IMR-90 (cell line): ENCODE measurements around the gene TMA7. TPM values are rescaled to one million over a fixed set of nuclear protein-coding genes. Genes with fewer than 3 reads are reported as not detected.

Experiments
- ATAC-seq: fragments of 200-7000 bp; cut with Tn5 transposase; 2 replicates; pipeline ENCODE4 v1.9.1; 2020; ENCODE audit warnings: low read depth, mild to moderate bottlenecking, moderate library complexity
- BruUV-seq: library from RNA; stranded (reverse); fragments of 400-500 nt; replicated peaks from 2 replicates; lab custom pipeline; 2021; lab: Mats Ljungman, UMichigan
- CTCF ChIA-PET: fragments of 300-600 bp; formaldehyde crosslinking; extraction: SDS; loops from one replicate; lab custom pipeline; 2021; ENCODE audit warnings: antibody characterized with exemption; lab: Yijun Ruan, JAX
- POLR2A ChIA-PET: fragments of 300-600 bp; sonication (Branson Sonifier 250); formaldehyde crosslinking; loops from one replicate; lab custom pipeline; 2022; ENCODE audit warnings: antibody characterized with exemption; ENCODE audit not compliant: unreplicated experiment; lab: Charles Lee
- DNase-seq: peaks from one replicate; pipeline ENCODE4 v3.0.0; 2013
- H2AFZ ChIP-seq: replicated peaks from 2 replicates; pipeline ENCODE3; 2013; ENCODE audit warnings: low read length, mild to moderate bottlenecking; ENCODE audit not compliant: poor library complexity
- H2AK5ac ChIP-seq: 2 replicates; pipeline ENCODE4 v1.6.1; 2013; ENCODE audit warnings: low read depth, low read length, inconsistent platforms
- H2AK9ac ChIP-seq: replicated peaks from 2 replicates; pipeline ENCODE3; 2013; ENCODE audit warnings: mild to moderate bottlenecking, low read depth, low read length, moderate library complexity; ENCODE audit not compliant: poor library complexity
- H2BK120ac ChIP-seq: 2 replicates; pipeline ENCODE4 v1.6.1; 2013; ENCODE audit warnings: low read depth, low read length, inconsistent platforms
- H2BK15ac ChIP-seq: 3 replicates; pipeline ENCODE4 v1.6.1; 2013; ENCODE audit warnings: low read depth, low read length, inconsistent platforms
- H2BK20ac ChIP-seq: 2 replicates; pipeline ENCODE4 v1.6.1; 2013; ENCODE audit warnings: low read depth, mild to moderate bottlenecking, inconsistent platforms, low read length, moderate library complexity
- H2BK5ac ChIP-seq: 2 replicates; pipeline ENCODE4 v1.6.1; 2013; ENCODE audit warnings: mild to moderate bottlenecking, low read depth, low read length, inconsistent platforms; ENCODE audit not compliant: poor library complexity, severe bottlenecking
- H3K14ac ChIP-seq: replicated peaks from 2 replicates; pipeline ENCODE4 v1.6.1; 2013; ENCODE audit warnings: low read depth, low read length, inconsistent platforms
- H3K18ac ChIP-seq: 2 replicates; pipeline ENCODE4 v1.6.1; 2013; ENCODE audit warnings: low read depth, low read length, control low read depth
- H3K23ac ChIP-seq: 2 replicates; pipeline ENCODE4 v1.6.1; 2013; ENCODE audit warnings: low read depth, low read length, inconsistent platforms
- H3K27ac ChIP-seq: 2 replicates; pipeline ENCODE4 v1.5.1; 2013; ENCODE audit warnings: mild to moderate bottlenecking, control low read depth, low read length; ENCODE audit not compliant: insufficient read depth
- H3K27me3 ChIP-seq: 2 replicates; pipeline ENCODE4 v1.6.1; 2013; ENCODE audit warnings: low read length; ENCODE audit not compliant: control insufficient read depth, insufficient read depth
- H3K36me3 ChIP-seq: 2 replicates; pipeline ENCODE4 v1.6.1; 2013; ENCODE audit warnings: low read length, mixed read lengths; ENCODE audit not compliant: control insufficient read depth, insufficient read depth
- H3K4ac ChIP-seq: 2 replicates; pipeline ENCODE4 v1.6.1; 2013; ENCODE audit warnings: low read depth, low read length, inconsistent platforms
- H3K4me1 ChIP-seq: 2 replicates; pipeline ENCODE4 v1.6.1; 2013; ENCODE audit warnings: low read length, mixed read lengths; ENCODE audit not compliant: control insufficient read depth, insufficient read depth
- H3K4me2 ChIP-seq: 2 replicates; pipeline ENCODE4 v1.6.1; 2013; ENCODE audit warnings: low read depth, mild to moderate bottlenecking, control low read depth, low read length, moderate library complexity
- H3K4me3 ChIP-seq: 2 replicates; pipeline ENCODE4 v1.5.1; 2013; ENCODE audit warnings: low read depth, mild to moderate bottlenecking, control low read depth, low read length, moderate library complexity; ENCODE audit not compliant: insufficient read depth
- H3K56ac ChIP-seq: 2 replicates; pipeline ENCODE4 v1.6.1; 2013; ENCODE audit warnings: low read length, inconsistent platforms; ENCODE audit not compliant: insufficient read depth; ENCODE audit errors: extremely low read depth
- H3K79me1 ChIP-seq, 2 experiments: 2 replicates each; pipeline ENCODE4 v1.6.1; 2013; ENCODE audit warnings: low read length in 2 of 2, inconsistent platforms in 1 of 2, low read depth in 1 of 2
- H3K9ac ChIP-seq: 2 replicates; pipeline ENCODE4 v1.6.1; 2013; ENCODE audit warnings: low read depth, low read length, control low read depth
- H3K9me1 ChIP-seq: 2 replicates; pipeline ENCODE4 v1.6.1; 2013; ENCODE audit warnings: low read length, inconsistent platforms; ENCODE audit not compliant: insufficient read depth
- H3K9me3 ChIP-seq: 2 replicates; pipeline ENCODE4 v1.6.1; 2013; ENCODE audit warnings: low read length; ENCODE audit not compliant: control insufficient read depth, insufficient read depth
- H4K20me1 ChIP-seq: 2 replicates; pipeline ENCODE4 v1.6.1; 2013; ENCODE audit warnings: low read length, inconsistent platforms; ENCODE audit not compliant: insufficient read depth
- H4K5ac ChIP-seq: 2 replicates; pipeline ENCODE4 v1.6.1; 2013; ENCODE audit warnings: mild to moderate bottlenecking, low read depth, low read length, control low read depth
- H4K8ac ChIP-seq, 2 experiments: 2 replicates each; pipeline ENCODE4 v1.6.1; 2013; ENCODE audit warnings: low read depth in 2 of 2, low read length in 2 of 2, control low read depth in 1 of 2, inconsistent platforms in 1 of 2
- H4K91ac ChIP-seq: 2 replicates; pipeline ENCODE4 v1.6.1; 2013; ENCODE audit warnings: low read depth, low read length, inconsistent platforms; ENCODE audit not compliant: insufficient read depth
- BHLHE40 ChIP-seq: fragments of 150-350 bp; IDR thresholded peaks from 2 replicates; pipeline ENCODE4 v1.6.1; 2016; ENCODE audit warnings: mild to moderate bottlenecking, low read depth, low read length
- CEBPB ChIP-seq: IDR thresholded peaks from 2 replicates; pipeline ENCODE4 v1.6.1; 2012; ENCODE audit warnings: low read depth, low read length, improper control_type of control experiment
- CHD1 ChIP-seq: IDR thresholded peaks from 2 replicates; pipeline ENCODE4 v1.6.1; 2012; ENCODE audit warnings: low read depth, low read length, improper control_type of control experiment
- FOS ChIP-seq: fragments of 150-350 bp; IDR thresholded peaks from 2 replicates; pipeline ENCODE4 v1.6.1; 2016; ENCODE audit warnings: low read depth, low read length
- MAFK ChIP-seq: IDR thresholded peaks from 2 replicates; pipeline ENCODE4 v1.6.1; 2012; ENCODE audit warnings: low read depth, low read length, improper control_type of control experiment
- MXI1 ChIP-seq: IDR thresholded peaks from 2 replicates; pipeline ENCODE4 v1.6.1; 2012; ENCODE audit warnings: low read depth, mild to moderate bottlenecking, low read length, moderate library complexity, borderline replicate concordance
- NFE2L2 ChIP-seq: fragments of 150-350 bp; IDR thresholded peaks from 2 replicates; pipeline ENCODE4 v1.6.1; 2016; ENCODE audit warnings: low read depth, mild to moderate bottlenecking, low read length
- POLR2A ChIP-seq: IDR thresholded peaks from 2 replicates; pipeline ENCODE4 v1.6.1; 2012; ENCODE audit warnings: mild to moderate bottlenecking, low read depth, low read length
- RAD21 ChIP-seq: IDR thresholded peaks from 2 replicates; pipeline ENCODE4 v1.6.1; 2012; ENCODE audit warnings: low read length, improper control_type of control experiment
- RFX5 ChIP-seq: IDR thresholded peaks from 2 replicates; pipeline ENCODE4 v1.8.0; 2012; ENCODE audit warnings: low read depth, mild to moderate bottlenecking, low read length, moderate library complexity
- SMC3 ChIP-seq: fragments of 150-350 bp; IDR thresholded peaks from 2 replicates; pipeline ENCODE4 v1.6.1; 2016; ENCODE audit warnings: low read depth, mild to moderate bottlenecking, antibody characterized with exemption, low read length, moderate library complexity
- WGBS, 2 experiments: methylation state at CpG; one replicate each; pipeline versions ENCODE4 v1.1.5 to v1.1.7; 2013; ENCODE audit warnings: missing lambda C conversion rate in 2 of 2; ENCODE audit not compliant: insufficient read length in 1 of 2; ENCODE audit errors: extremely low coverage in 2 of 2; 5-methylcytosine and 5-hydroxymethylcytosine counted together
- dilution Hi-C: fragments of 300-500 bp; cut with HindIII; formaldehyde crosslinking; loops from one replicate; pipeline ENCODE4 v1.14.3; 2018; ENCODE audit warnings: low sequenced_read_pairs; ENCODE audit not compliant: unreplicated experiment
- in situ Hi-C: fragments of 300-500 bp; cut with MboI; formaldehyde crosslinking; loops from 3 replicates; pipeline ENCODE4 v1.14.3; 2019; ENCODE audit warnings: low sequenced_read_pairs, inconsistent platforms, mixed read lengths
- intact Hi-C: fragments of 100-400 bp; cut with micrococcal nuclease; formaldehyde crosslinking; loops from 2 replicates; pipeline ENCODE4 v1.10.0; 2022
- polyA plus RNA-seq, 3 experiments: library from polyadenylated mRNA; depleted of rRNA; stranded (reverse); fragments of >200 nt; gene quantifications; 2 replicates each; pipeline ENCODE4 v1.2.3, GENCODE V29; 2012; ENCODE audit warnings: low replicate concordance in 1 of 3
- total RNA-seq: library from RNA; depleted of rRNA; stranded (reverse); fragments of >200 nt; gene quantifications from 2 replicates; pipeline ENCODE4 v1.2.3, GENCODE V29; 2012
- TF ChIP-seq, protein P1 (sequence below): conservative IDR thresholded peaks from 2 replicates; pipeline ENCODE4 v1.5.1; 2012; ENCODE audit warnings: mild to moderate bottlenecking, low read depth, low read length, improper control_type of control experiment
- TF ChIP-seq, protein P2 (sequence below): fragments of 150-350 bp; IDR thresholded peaks from 2 replicates; pipeline ENCODE4 v1.6.1; 2017; ENCODE audit warnings: mild to moderate bottlenecking, antibody characterized with exemption, low read length, low read depth
- TF ChIP-seq, protein P3 (sequence below): fragments of 150-350 bp; IDR thresholded peaks from 2 replicates; pipeline ENCODE4 v1.6.1; 2016; ENCODE audit warnings: low read depth, mild to moderate bottlenecking, low read length, moderate library complexity, borderline replicate concordance

The TMA7 gene
- total and polyA plus RNA-seq, 2 of the 4 experiments (the other 2 are of a cell fraction) = 81.9 to 240 TPM

DNA sequence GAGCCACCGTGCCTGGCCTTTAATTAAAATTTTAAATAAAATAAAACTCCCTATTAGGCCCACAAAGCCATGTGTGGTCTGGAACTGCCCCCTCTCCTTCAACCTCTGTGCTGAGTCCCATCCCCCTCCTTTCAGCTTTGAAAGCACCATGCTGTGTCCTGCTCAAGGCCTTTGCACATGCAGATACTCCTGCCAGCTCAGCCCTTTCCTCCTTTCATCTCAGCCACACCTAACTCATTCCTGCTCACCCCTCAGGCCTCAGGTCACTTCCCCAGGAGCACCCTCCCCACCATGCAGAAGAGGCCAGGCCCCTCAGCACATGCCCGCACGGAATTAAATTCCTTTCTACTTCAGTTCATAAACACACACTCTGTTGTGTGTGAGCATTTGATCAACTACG lies 34.6 kb downstream of the TMA7 start:
- Histone ChIP-seq H2BK120ac (no peak overlapping the region), H3K14ac (no peak overlapping the region), H3K4me3 (no peak overlapping the region), H3K18ac (no peak overlapping the region), H2AFZ (no peak overlapping the region), H3K79me1 (peaks cover 4 to 36% of the 10 kb centered on the region in 2 experiments), H3K9ac (no peak overlapping the region), H3K4me1 (peaks cover 6% of the 10 kb centered on the region), H3K4ac (no peak overlapping the region), H3K36me3 (peaks cover 12% of the 10 kb centered on the region), H4K8ac (no peak overlapping the region), H3K27me3 (no peaks in the 10 kb centered on the region), H3K56ac (no peak overlapping the region), H2BK5ac (no peak overlapping the region), H3K9me1 (peaks cover 10% of the 10 kb centered on the region; the same call in 1 of the 2 replicates), H2AK5ac (no peak overlapping the region), H3K4me2 (no peak overlapping the region), H4K20me1 (no peaks in the 10 kb centered on the region; the same call in 1 of the 2 replicates), H2BK15ac (no peak overlapping the region), H2AK9ac (no peak overlapping the region), H3K9me3 (no peaks in the 10 kb centered on the region), H3K23ac (no peak overlapping the region), H2BK20ac (no peak overlapping the region), H4K5ac (no peak overlapping the region), H3K27ac (no peak overlapping the region), H4K91ac (no peak overlapping the region)
- ATAC-seq (no peak), DNase-seq (no peak)
- in situ Hi-C loops (no loop called here), dilution Hi-C loops (no loop called here), intact Hi-C loops (no loop called here)
- TF ChIP-seq FOS (no peak), SMC3 (no peak), NFE2L2 (no peak), CEBPB (no peak), POLR2A (no peak), MAFK (no peak), RFX5 (no peak), MXI1 (no peak), CHD1 (no peak), RAD21 (no peak), BHLHE40 (no peak)
- TF ChIP-seq, protein P1, sequence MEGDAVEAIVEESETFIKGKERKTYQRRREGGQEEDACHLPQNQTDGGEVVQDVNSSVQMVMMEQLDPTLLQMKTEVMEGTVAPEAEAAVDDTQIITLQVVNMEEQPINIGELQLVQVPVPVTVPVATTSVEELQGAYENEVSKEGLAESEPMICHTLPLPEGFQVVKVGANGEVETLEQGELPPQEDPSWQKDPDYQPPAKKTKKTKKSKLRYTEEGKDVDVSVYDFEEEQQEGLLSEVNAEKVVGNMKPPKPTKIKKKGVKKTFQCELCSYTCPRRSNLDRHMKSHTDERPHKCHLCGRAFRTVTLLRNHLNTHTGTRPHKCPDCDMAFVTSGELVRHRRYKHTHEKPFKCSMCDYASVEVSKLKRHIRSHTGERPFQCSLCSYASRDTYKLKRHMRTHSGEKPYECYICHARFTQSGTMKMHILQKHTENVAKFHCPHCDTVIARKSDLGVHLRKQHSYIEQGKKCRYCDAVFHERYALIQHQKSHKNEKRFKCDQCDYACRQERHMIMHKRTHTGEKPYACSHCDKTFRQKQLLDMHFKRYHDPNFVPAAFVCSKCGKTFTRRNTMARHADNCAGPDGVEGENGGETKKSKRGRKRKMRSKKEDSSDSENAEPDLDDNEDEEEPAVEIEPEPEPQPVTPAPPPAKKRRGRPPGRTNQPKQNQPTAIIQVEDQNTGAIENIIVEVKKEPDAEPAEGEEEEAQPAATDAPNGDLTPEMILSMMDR = no peak
- TF ChIP-seq, protein P2, sequence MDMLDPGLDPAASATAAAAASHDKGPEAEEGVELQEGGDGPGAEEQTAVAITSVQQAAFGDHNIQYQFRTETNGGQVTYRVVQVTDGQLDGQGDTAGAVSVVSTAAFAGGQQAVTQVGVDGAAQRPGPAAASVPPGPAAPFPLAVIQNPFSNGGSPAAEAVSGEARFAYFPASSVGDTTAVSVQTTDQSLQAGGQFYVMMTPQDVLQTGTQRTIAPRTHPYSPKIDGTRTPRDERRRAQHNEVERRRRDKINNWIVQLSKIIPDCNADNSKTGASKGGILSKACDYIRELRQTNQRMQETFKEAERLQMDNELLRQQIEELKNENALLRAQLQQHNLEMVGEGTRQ = no peak
- TF ChIP-seq, protein P3, sequence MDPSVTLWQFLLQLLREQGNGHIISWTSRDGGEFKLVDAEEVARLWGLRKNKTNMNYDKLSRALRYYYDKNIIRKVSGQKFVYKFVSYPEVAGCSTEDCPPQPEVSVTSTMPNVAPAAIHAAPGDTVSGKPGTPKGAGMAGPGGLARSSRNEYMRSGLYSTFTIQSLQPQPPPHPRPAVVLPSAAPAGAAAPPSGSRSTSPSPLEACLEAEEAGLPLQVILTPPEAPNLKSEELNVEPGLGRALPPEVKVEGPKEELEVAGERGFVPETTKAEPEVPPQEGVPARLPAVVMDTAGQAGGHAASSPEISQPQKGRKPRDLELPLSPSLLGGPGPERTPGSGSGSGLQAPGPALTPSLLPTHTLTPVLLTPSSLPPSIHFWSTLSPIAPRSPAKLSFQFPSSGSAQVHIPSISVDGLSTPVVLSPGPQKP = no peak
- CTCF ChIA-PET = no interaction called here
- no TSS peak for BruUV-seq
- POLR2A ChIA-PET = no interaction called here
- 57% methylated on average over 1 of the region's 4 CpGs; no CpG with 5 or more reads in 1 of the 2 experiments for WGBS, 2 experiments
